GM23248 (cell line): Measurements from ENCODE around the gene ADARB1. TPM values are rescaled to one million over a fixed set of nuclear protein-coding genes. Genes with fewer than 3 reads are reported as not detected.

Experiments used
- DNase-seq: peaks from one replicate; pipeline ENCODE4 v3.0.0-alpha.2; 2015
- H2AFZ ChIP-seq: fragments of 200-600 bp; sonication (generic); 2 replicates; pipeline ENCODE4 v1.6.1; 2016; ENCODE audit warnings: antibody characterized with exemption
- H3F3A ChIP-seq: fragments of 200-600 bp; sonication (generic); 2 replicates; pipeline ENCODE4 v1.6.1; 2016; ENCODE audit warnings: mild to moderate bottlenecking, antibody characterized with exemption, mixed run types; ENCODE audit not compliant: insufficient read depth
- H3K27ac ChIP-seq: fragments of 200-600 bp; sonication (generic); 2 replicates; pipeline ENCODE4 v1.5.1; 2016; ENCODE audit warnings: mild to moderate bottlenecking
- H3K27me3 ChIP-seq: fragments of 200-600 bp; sonication (generic); replicated peaks from 2 replicates; pipeline ENCODE4 v1.6.1; 2016; ENCODE audit warnings: mild to moderate bottlenecking; ENCODE audit not compliant: insufficient read depth
- H3K36me3 ChIP-seq: fragments of 200-600 bp; sonication (generic); 2 replicates; pipeline ENCODE4 v1.6.1; 2016; ENCODE audit warnings: low read depth, mild to moderate bottlenecking
- H3K4me1 ChIP-seq: fragments of 200-600 bp; sonication (generic); 2 replicates; pipeline ENCODE4 v1.6.1; 2016; ENCODE audit warnings: mild to moderate bottlenecking; ENCODE audit not compliant: insufficient read depth
- H3K4me2 ChIP-seq: fragments of 200-600 bp; sonication (generic); one replicate; pipeline ENCODE4 v1.6.1; 2016; ENCODE audit warnings: mild to moderate bottlenecking; ENCODE audit not compliant: unreplicated experiment
- H3K4me3 ChIP-seq: fragments of 200-600 bp; sonication (generic); 2 replicates; pipeline ENCODE4 v1.5.1; 2016; ENCODE audit warnings: mild to moderate bottlenecking
- H3K79me2 ChIP-seq: fragments of 200-600 bp; sonication (generic); 2 replicates; pipeline ENCODE4 v1.6.1; 2016; ENCODE audit warnings: mild to moderate bottlenecking; ENCODE audit not compliant: insufficient read depth
- H3K9ac ChIP-seq: fragments of 200-600 bp; sonication (generic); 2 replicates; pipeline ENCODE4 v1.6.1; 2016; ENCODE audit warnings: mild to moderate bottlenecking
- H3K9me2 ChIP-seq: fragments of 200-600 bp; sonication (generic); 2 replicates; pipeline ENCODE4 v1.6.1; 2016; ENCODE audit warnings: mixed run types, mild to moderate bottlenecking, moderate library complexity; ENCODE audit not compliant: insufficient read depth
- H3K9me3 ChIP-seq: fragments of 200-600 bp; sonication (generic); one replicate; pipeline ENCODE4 v1.6.1; 2017; ENCODE audit warnings: low read depth
- H4K20me1 ChIP-seq: fragments of 200-600 bp; sonication (generic); 2 replicates; pipeline ENCODE4 v1.6.0; 2016; ENCODE audit not compliant: insufficient read depth
- EZH2 ChIP-seq: fragments of 200-600 bp; sonication (generic); IDR thresholded peaks from 2 replicates; pipeline ENCODE4 v1.6.1; 2018; ENCODE audit warnings: antibody characterized with exemption, mild to moderate bottlenecking; ENCODE audit not compliant: insufficient read depth, poor library complexity, severe bottlenecking
- EZH2phosphoT487 ChIP-seq: fragments of 200-600 bp; sonication (generic); IDR thresholded peaks from 2 replicates; pipeline ENCODE4 v1.6.1; 2018; ENCODE audit warnings: antibody characterized with exemption, moderate library complexity, mild to moderate bottlenecking, low read depth; ENCODE audit not compliant: insufficient read depth
- WGBS, 2 experiments: methylation state at CpG; one replicate each; pipeline ENCODE4 v1.1.6; 2015 to 2017; ENCODE audit warnings: low lambda C conversion rate in 2 of 2, low coverage in 1 of 2; ENCODE audit errors: missing lambda C conversion rate in 2 of 2; 5-methylcytosine and 5-hydroxymethylcytosine counted together
- in situ Hi-C: fragments of 300-500 bp; cut with MboI; formaldehyde crosslinking; loops from 2 replicates; pipeline ENCODE4 v1.15.0; 2020
- polyA plus RNA-seq: library from polyadenylated mRNA; unstranded; fragments of >200 nt; fragmentation: Nextera tagmentation; extraction: Ambion mirVana; gene quantifications from 2 replicates; pipeline ENCODE4 v1.2.1, GENCODE V29; 2016
- total RNA-seq: library from RNA; depleted of rRNA; stranded (reverse); fragments of >200 nt; shearing (Covaris generic); gene quantifications from 2 replicates; pipeline ENCODE4 v1.2.3, GENCODE V29; 2014

Gene ADARB1
- total and polyA plus RNA-seq, 2 experiments from 2014 or later, result 16.3 to 17.4 TPM

- in situ Hi-C loops, result no loop called here
- Histone ChIP-seq H3K4me1 (peaks cover 18% of the 10 kb centered on the region), H3K4me2 (peak overlapping the region; percentile 58)
Observed at GRCh38 chr21:45102391-45102932, 28.1 kb downstream of the ADARB1 start.

DNA sequence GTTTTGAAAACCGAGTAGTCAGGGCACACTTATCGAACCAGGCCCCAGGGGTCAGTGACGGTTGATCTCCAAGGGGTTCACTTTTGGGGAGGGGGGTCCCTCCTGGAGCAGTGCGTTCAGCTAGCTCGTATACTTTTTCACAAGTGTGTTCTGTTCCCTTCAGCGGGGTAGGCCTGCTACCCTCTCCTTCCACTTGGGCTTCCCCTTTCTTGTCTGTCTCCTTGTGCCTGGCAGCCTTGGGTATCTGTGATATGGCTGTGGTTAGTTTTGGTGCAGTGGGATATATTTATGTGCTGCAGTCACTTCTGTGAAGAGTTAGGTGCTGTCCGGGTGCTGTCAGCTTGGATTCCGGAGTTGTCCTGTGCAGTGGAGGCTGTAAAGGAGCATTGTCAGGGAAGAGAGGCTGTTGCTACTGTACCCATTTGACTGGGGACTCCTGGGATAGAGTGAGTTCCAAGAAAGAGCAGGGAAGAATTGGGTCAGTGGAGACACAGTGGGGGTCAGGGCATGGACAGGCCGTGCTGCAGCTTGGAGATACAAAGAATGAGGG, 29.7 kb downstream of the ADARB1 start:
- Histone ChIP-seq H3K79me2 (peaks cover 99% of the 10 kb centered on the region), H3K27ac (no peak overlapping the region), H3K4me3 (no peak overlapping the region), H3K4me2 (no peak overlapping the region), H3K36me3 (no peaks in the 10 kb centered on the region), H3K9ac (no peak overlapping the region), H4K20me1 (no peaks in the 10 kb centered on the region; the same call in 1 of the 2 replicates), H3K27me3 (no peaks in the 10 kb centered on the region), H3K4me1 (peaks cover 18% of the 10 kb centered on the region), H3F3A (no peaks in the 10 kb centered on the region; the same call in 1 of the 2 replicates), H3K9me3 (no peaks in the 10 kb centered on the region), H3K9me2 (no peaks in the 10 kb centered on the region), H2AFZ (no peak overlapping the region)
- DNase-seq, result no peak
- in situ Hi-C loops, result no loop called here
- no peak for TF ChIP-seq EZH2
- TF ChIP-seq EZH2phosphoT487, result no peak
- WGBS, 2 experiments, result 90 to 94% methylated on average over 9 of the region's 9 CpGs

More at GRCh38 chr21:45102391-45102932, 28.1 kb downstream of the ADARB1 start:
- no peaks in the 10 kb centered on the region for H3K9me2 ChIP-seq
- peak; percentile 80 for DNase-seq
- H3K27me3 ChIP-seq, result no peaks in the 10 kb centered on the region
- 0 out of 2 replicates have a peak overlapping the region, but pooled peaks have one; percentile 6 for H3K4me3 ChIP-seq
- 0 out of 2 replicates have a peak overlapping the region, but pooled peaks have one; percentile 1 for H3K27ac ChIP-seq
- no peaks in the 10 kb centered on the region for H3K36me3 ChIP-seq
- no peaks in the 10 kb centered on the region; the same call in 1 of the 2 replicates for H3F3A ChIP-seq
- H3K9me3 ChIP-seq, result no peaks in the 10 kb centered on the region
- no peak for TF ChIP-seq EZH2phosphoT487
- no peak for TF ChIP-seq EZH2
- no peak overlapping the region for H2AFZ ChIP-seq
- H3K79me2 ChIP-seq, result peaks cover 100% of the 10 kb centered on the region
- 25 to 28% methylated on average over 2 of the region's 2 CpGs for WGBS, 2 experiments
- no peaks in the 10 kb centered on the region; the same call in 1 of the 2 replicates for H4K20me1 ChIP-seq
- H3K9ac ChIP-seq, result no peak overlapping the region

- TF ChIP-seq EZH2phosphoT487, result no peak
- no peak for TF ChIP-seq EZH2
- peak; percentile 20 for DNase-seq
- Histone ChIP-seq H3K4me1 (peaks cover 18% of the 10 kb centered on the region), H3K9ac (no peak overlapping the region), H3K27me3 (no peaks in the 10 kb centered on the region), H3K36me3 (no peaks in the 10 kb centered on the region), H3K9me2 (no peaks in the 10 kb centered on the region), H3F3A (no peaks in the 10 kb centered on the region; the same call in 1 of the 2 replicates), H4K20me1 (no peaks in the 10 kb centered on the region; the same call in 1 of the 2 replicates), H3K79me2 (peaks cover 99% of the 10 kb centered on the region), H3K4me3 (no peak overlapping the region), H2AFZ (no peak overlapping the region), H3K27ac (no peak overlapping the region), H3K4me2 (no peak overlapping the region), H3K9me3 (no peaks in the 10 kb centered on the region)
- 68 to 73% methylated on average over 3 of the region's 3 CpGs for WGBS, 2 experiments
- in situ Hi-C loops, result no loop called here
Observed at GRCh38 chr21:45104560-45104959, 30.2 kb downstream of the ADARB1 start.

DNA sequence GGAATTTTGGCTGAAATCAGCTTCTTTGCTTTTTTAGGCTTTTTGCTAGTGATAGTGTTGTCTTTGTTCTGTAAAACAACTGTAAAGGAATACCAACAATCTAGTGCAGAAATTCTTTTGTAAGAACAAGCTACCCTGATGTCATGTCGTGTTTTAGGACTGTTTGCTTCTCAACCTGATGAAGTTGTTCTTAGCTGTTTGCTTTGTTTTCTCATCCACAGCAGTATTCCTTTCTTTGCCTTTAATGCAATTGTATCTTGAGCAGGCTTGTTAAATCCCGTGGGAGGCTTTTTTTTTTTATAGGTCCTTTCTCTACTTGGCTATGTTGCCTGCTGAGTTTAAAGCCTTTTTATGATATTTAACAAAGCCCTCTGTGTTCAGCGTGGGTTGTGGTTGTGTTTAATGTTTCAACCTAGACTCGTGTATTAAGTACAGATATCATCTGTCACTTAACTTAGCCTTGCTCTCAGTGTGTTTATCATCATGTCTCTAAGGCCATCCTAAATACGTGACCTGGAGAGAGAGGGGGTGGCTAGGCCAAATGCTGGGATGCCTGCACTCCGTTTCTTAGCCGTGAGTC, 31.6 kb downstream of the ADARB1 start:
- Histone ChIP-seq H3K79me2 (peaks cover 99% of the 10 kb centered on the region), H3K27me3 (no peaks in the 10 kb centered on the region), H3K4me1 (peaks cover 25% of the 10 kb centered on the region), H3K4me2 (no peak overlapping the region), H3K36me3 (no peaks in the 10 kb centered on the region), H3F3A (no peaks in the 10 kb centered on the region; the same call in 1 of the 2 replicates), H3K9me3 (no peaks in the 10 kb centered on the region), H3K27ac (no peak overlapping the region), H2AFZ (no peak overlapping the region), H3K9me2 (no peaks in the 10 kb centered on the region), H3K4me3 (no peak overlapping the region), H3K9ac (no peak overlapping the region), H4K20me1 (no peaks in the 10 kb centered on the region; the same call in 1 of the 2 replicates)
- TF ChIP-seq EZH2phosphoT487 (no peak), EZH2 (no peak)
- DNase-seq, result no peak
- 87 to 89% methylated on average over 7 of the region's 7 CpGs for WGBS, 2 experiments
- in situ Hi-C loops, result no loop called here
